Stomach (tissue), 4 donors: ENCODE data around the gene GALNT17.

Source experiments
- POLR2A ChIP-seq, 4 donors: fragments of 450-650 bp; IDR thresholded peaks; one replicate each; pipeline ENCODE4 v1.6.1; 2016; ENCODE audit warnings: antibody characterized with exemption in 4 of 4, control low read depth in 2 of 4, mild to moderate bottlenecking in 1 of 4, moderate library complexity in 1 of 4
- POLR2AphosphoS5 ChIP-seq, 3 donors: sonication (generic); formaldehyde crosslinking; IDR thresholded peaks; one replicate each; pipeline ENCODE4 v1.6.1; 2016; ENCODE audit warnings: antibody characterized with exemption in 3 of 3

GRCh38 chr7:71286336-71286735, 154.4 kb downstream of the GALNT17 start:
- no peak for TF ChIP-seq POLR2A (IDR thresholded peaks at IDR 0.05)
- no peak for TF ChIP-seq POLR2AphosphoS5 (IDR thresholded peaks at IDR 0.05)
